Measurements from ENCODE around the gene SAMD4A. TPM values are rescaled to one million over a fixed set of nuclear protein-coding genes. Genes with fewer than 3 reads are reported as not detected.
"Not testable (repeated sequence)": the region's sequence is repeated elsewhere in the genome, so short reads cannot be mapped to it uniquely, and the experiment has no call there.

The SAMD4A gene
- total RNA-seq, 1 experiment from 2014 or later = 9.6 TPM

GRCh38 chr14:54623279-54624004 lies 56.5 kb downstream of the SAMD4A start:
- Histone ChIP-seq H3T11ph (ENCODE audit: low read length) (no peak overlapping the region), H3K18ac (ENCODE audit: insufficient read length, low read depth, low read length) (no peak overlapping the region), H2BK20ac (ENCODE audit: low read depth, low read length, poor library complexity, severe bottlenecking) (no peak overlapping the region), H4K5ac (ENCODE audit: insufficient read length, low read depth, low read length) (no peak overlapping the region), H3K4me1 (ENCODE audit: insufficient read depth, low read length) (peaks cover 6% of the 10 kb centered on the region; the same call in 1 of the 2 replicates), H2AK5ac (ENCODE audit: insufficient read length, low read length) (no peak overlapping the region), H3K79me1 (ENCODE audit: insufficient read depth, low read depth, low read length, poor library complexity, severe bottlenecking) (no peaks in the 10 kb centered on the region), H3K27me3 (ENCODE audit: insufficient read depth, low read length) (no peaks in the 10 kb centered on the region), H2BK5ac (ENCODE audit: insufficient read length, low read length) (no peak overlapping the region), H4K8ac (replicated peaks; ENCODE audit: insufficient read length, low read depth, low read length) (no peak overlapping the region), H3K27ac (ENCODE audit: insufficient read length, low read depth, low read length) (no peak overlapping the region), H4K91ac (ENCODE audit: insufficient read length, low read depth, low read length) (no peak overlapping the region), H3K79me2 (ENCODE audit: insufficient read depth, low read length) (no peaks in the 10 kb centered on the region), H3K14ac (ENCODE audit: insufficient read depth, low read length) (no peak overlapping the region), H2BK15ac (ENCODE audit: low read depth, low read length) (no peak overlapping the region), H3K9ac (ENCODE audit: extremely low read depth, insufficient read length, low read length) (no peak overlapping the region), H4K20me1 (ENCODE audit: control insufficient read depth, insufficient read depth, insufficient read length) (no peaks in the 10 kb centered on the region), H3K23ac (ENCODE audit: insufficient read length, low read depth, low read length) (no peak overlapping the region), H2AFZ (ENCODE audit: low read length) (no peak overlapping the region), H3K23me2 (ENCODE audit: insufficient read length, low read depth, low read length, poor library complexity, severe bottlenecking) (no peaks in the 10 kb centered on the region), H3K56ac (ENCODE audit: insufficient read length, low read depth, low read length) (no peak overlapping the region), H3K9me3 (ENCODE audit: control insufficient read depth, low read depth, low read length) (no peaks in the 10 kb centered on the region), H2BK12ac (ENCODE audit: insufficient read length, low read depth, low read length) (no peak overlapping the region), H2BK120ac (ENCODE audit: low read depth, low read length, poor library complexity, severe bottlenecking) (no peak overlapping the region), H3K4ac (ENCODE audit: low read depth, low read length) (no peak overlapping the region), H3K4me2 (ENCODE audit: insufficient read depth, insufficient read length, low read length) (no peak overlapping the region)
- no CpG with 5 or more reads among the region's 1 CpG for whole genome bisulfite sequencing (ENCODE audit: extremely low coverage, insufficient read length, low lambda C conversion rate)
- Mint-ChIP-seq H3K4me1 (peaks cover 30 to 31% of the 10 kb centered on the region in 2 experiments), H3K27ac (no peak overlapping the region; a peak in 1 of 7 replicates), H3K27me3 (ENCODE audit: low read depth) (no peaks in the 10 kb centered on the region), H3K36me3 (ENCODE audit: insufficient read depth in 1 of 3, low read depth in 3 of 3) (no peaks in the 10 kb centered on the region; a peak in 2 of 7 replicates), H3K9me3 (peaks cover 0 to 3% of the 10 kb centered on the region in 2 experiments; a peak in 1 of 5 replicates), H3K4me3 (no peak overlapping the region)
- TF ChIP-seq CTCF (conservative IDR thresholded peaks at IDR 0.05) = no peak
- no peak for DNase-seq

GRCh38 chr14:54624005-54624358 lies 57.1 kb downstream of the SAMD4A start:
- not testable (repeated sequence) for H2AFZ ChIP-seq (ENCODE audit: low read length); H4K91ac ChIP-seq (ENCODE audit: insufficient read length, low read depth, low read length); H3K4me2 ChIP-seq (ENCODE audit: insufficient read depth, insufficient read length, low read length); H3K18ac ChIP-seq (ENCODE audit: insufficient read length, low read depth, low read length); H3K23ac ChIP-seq (ENCODE audit: insufficient read length, low read depth, low read length); H3K56ac ChIP-seq (ENCODE audit: insufficient read length, low read depth, low read length); H3T11ph ChIP-seq (ENCODE audit: low read length); H3K36me3 Mint-ChIP-seq (ENCODE audit: insufficient read depth in 1 of 3, low read depth in 3 of 3); H2BK12ac ChIP-seq (ENCODE audit: insufficient read length, low read depth, low read length); H3K9ac ChIP-seq (ENCODE audit: extremely low read depth, insufficient read length, low read length); H2BK5ac ChIP-seq (ENCODE audit: insufficient read length, low read length); H3K9me3 ChIP-seq (ENCODE audit: control insufficient read depth, low read depth, low read length); H2AK5ac ChIP-seq (ENCODE audit: insufficient read length, low read length); H2BK120ac ChIP-seq (ENCODE audit: low read depth, low read length, poor library complexity, severe bottlenecking); H3K9me3 Mint-ChIP-seq; H3K14ac ChIP-seq (ENCODE audit: insufficient read depth, low read length); H3K27me3 Mint-ChIP-seq (ENCODE audit: low read depth); H2BK20ac ChIP-seq (ENCODE audit: low read depth, low read length, poor library complexity, severe bottlenecking); H3K27ac Mint-ChIP-seq; H4K8ac ChIP-seq (replicated peaks; ENCODE audit: insufficient read length, low read depth, low read length); H3K79me1 ChIP-seq (ENCODE audit: insufficient read depth, low read depth, low read length, poor library complexity, severe bottlenecking); DNase-seq; H2BK15ac ChIP-seq (ENCODE audit: low read depth, low read length); H3K4me3 Mint-ChIP-seq; H4K5ac ChIP-seq (ENCODE audit: insufficient read length, low read depth, low read length); H3K23me2 ChIP-seq (ENCODE audit: insufficient read length, low read depth, low read length, poor library complexity, severe bottlenecking); H3K27ac ChIP-seq (ENCODE audit: insufficient read length, low read depth, low read length); H3K4me1 ChIP-seq (ENCODE audit: insufficient read depth, low read length); H4K20me1 ChIP-seq (ENCODE audit: control insufficient read depth, insufficient read depth, insufficient read length); H3K4ac ChIP-seq (ENCODE audit: low read depth, low read length); H3K79me2 ChIP-seq (ENCODE audit: insufficient read depth, low read length); H3K27me3 ChIP-seq (ENCODE audit: insufficient read depth, low read length)
- WGBS (ENCODE audit: extremely low coverage, insufficient read length, low lambda C conversion rate) = no CpG with 5 or more reads among the region's 19 CpGs
- peaks cover 30 to 31% of the 10 kb centered on the region in 2 experiments for H3K4me1 Mint-ChIP-seq
